Ishikawa (cell line): ENCODE data around the gene CCDC188.

ENCODE experiments used
- CEBPB ChIP-seq: IDR thresholded peaks from 2 replicates; pipeline ENCODE4 v1.6.1; 2012
- CREB1 ChIP-seq: IDR thresholded peaks from 2 replicates; pipeline ENCODE4 v1.6.1; 2012; ENCODE audit warnings: low read depth
- EGR1 ChIP-seq: IDR thresholded peaks from 2 replicates; pipeline ENCODE4 v1.6.1; 2012
- EP300 ChIP-seq: IDR thresholded peaks from 2 replicates; pipeline ENCODE4 v1.6.1; 2012; ENCODE audit warnings: borderline replicate concordance
- FOXM1 ChIP-seq: IDR thresholded peaks from 2 replicates; pipeline ENCODE4 v1.6.1; 2012; ENCODE audit warnings: low read depth, borderline replicate concordance
- MAX ChIP-seq: IDR thresholded peaks from 2 replicates; pipeline ENCODE4 v1.6.1; 2012
- NFIC ChIP-seq: IDR thresholded peaks from 2 replicates; pipeline ENCODE4 v1.6.1; 2012
- RAD21 ChIP-seq: IDR thresholded peaks from 2 replicates; pipeline ENCODE4 v1.6.1; 2012; ENCODE audit warnings: low read depth
- REST ChIP-seq: IDR thresholded peaks from 2 replicates; pipeline ENCODE4 v1.6.1; 2012; ENCODE audit warnings: low read depth, mild to moderate bottlenecking
- TAF1 ChIP-seq: IDR thresholded peaks from 2 replicates; pipeline ENCODE4 v1.6.1; 2012; ENCODE audit warnings: low read depth, mild to moderate bottlenecking
- TCF12 ChIP-seq: IDR thresholded peaks from 2 replicates; pipeline ENCODE4 v1.6.1; 2012; ENCODE audit warnings: low read depth
- TEAD4 ChIP-seq: IDR thresholded peaks from 2 replicates; pipeline ENCODE4 v1.6.1; 2012
- USF1 ChIP-seq: IDR thresholded peaks from 2 replicates; pipeline ENCODE4 v1.6.1; 2012
- YY1 ChIP-seq: IDR thresholded peaks from 2 replicates; pipeline ENCODE4 v1.6.1; 2012; ENCODE audit warnings: low read depth
- ZBTB7A ChIP-seq: IDR thresholded peaks from 2 replicates; pipeline ENCODE4 v1.6.1; 2012; ENCODE audit warnings: low read depth

The CCDC188 gene

GRCh38 chr22:20169253-20169822, 18.5 kb upstream of the CCDC188 start:
- no peak for TF ChIP-seq ZBTB7A
- no peak for TF ChIP-seq CREB1

GRCh38 chr22:20167643-20168322, 16.9 kb upstream of the CCDC188 start:
- TF ChIP-seq TCF12 (no peak), YY1 (no peak), REST (peak; percentile 76)

GRCh38 chr22:20166703-20167102, 15.8 kb upstream of the CCDC188 start:
- no peak for TF ChIP-seq YY1

- TF ChIP-seq ZBTB7A, result no peak
- no peak for TF ChIP-seq CEBPB
- TF ChIP-seq MAX, result no peak
- no peak for TF ChIP-seq USF1
- no peak for TF ChIP-seq NFIC
- no peak for TF ChIP-seq TEAD4
- no peak for TF ChIP-seq TAF1
These were observed 15.1 kb upstream of the CCDC188 start for GRCh38 chr22:20165913-20166312.

- TF ChIP-seq CEBPB (no peak), TEAD4 (no peak)
These were observed 14.6 kb upstream of the CCDC188 start for GRCh38 chr22:20165421-20165820.

GRCh38 chr22:20164863-20165262, 14.0 kb upstream of the CCDC188 start:
- no peak for TF ChIP-seq ZBTB7A
- TF ChIP-seq TEAD4, result no peak
- TF ChIP-seq EGR1, result no peak
- no peak for TF ChIP-seq REST
- TF ChIP-seq CREB1, result no peak
- TF ChIP-seq EP300, result no peak
- TF ChIP-seq YY1, result no peak

- TF ChIP-seq TEAD4, result no peak
- TF ChIP-seq YY1, result no peak
- no peak for TF ChIP-seq NFIC
- no peak for TF ChIP-seq CEBPB
- no peak for TF ChIP-seq ZBTB7A
- no peak for TF ChIP-seq CREB1
- TF ChIP-seq REST, result no peak
- no peak for TF ChIP-seq TAF1
- TF ChIP-seq MAX, result no peak
- no peak for TF ChIP-seq TCF12
- TF ChIP-seq FOXM1, result no peak
- TF ChIP-seq USF1, result no peak
- no peak for TF ChIP-seq RAD21
- no peak for TF ChIP-seq EP300
- TF ChIP-seq EGR1, result no peak
These were observed 9.2 kb upstream of the CCDC188 start for GRCh38 chr22:20160041-20160440.
